ENCODE results near the gene FGGY.
"Not testable (repeated sequence)": the region's sequence is repeated elsewhere in the genome, so short reads cannot be mapped to it uniquely, and the experiment has no call there.

The FGGY gene

DNA sequence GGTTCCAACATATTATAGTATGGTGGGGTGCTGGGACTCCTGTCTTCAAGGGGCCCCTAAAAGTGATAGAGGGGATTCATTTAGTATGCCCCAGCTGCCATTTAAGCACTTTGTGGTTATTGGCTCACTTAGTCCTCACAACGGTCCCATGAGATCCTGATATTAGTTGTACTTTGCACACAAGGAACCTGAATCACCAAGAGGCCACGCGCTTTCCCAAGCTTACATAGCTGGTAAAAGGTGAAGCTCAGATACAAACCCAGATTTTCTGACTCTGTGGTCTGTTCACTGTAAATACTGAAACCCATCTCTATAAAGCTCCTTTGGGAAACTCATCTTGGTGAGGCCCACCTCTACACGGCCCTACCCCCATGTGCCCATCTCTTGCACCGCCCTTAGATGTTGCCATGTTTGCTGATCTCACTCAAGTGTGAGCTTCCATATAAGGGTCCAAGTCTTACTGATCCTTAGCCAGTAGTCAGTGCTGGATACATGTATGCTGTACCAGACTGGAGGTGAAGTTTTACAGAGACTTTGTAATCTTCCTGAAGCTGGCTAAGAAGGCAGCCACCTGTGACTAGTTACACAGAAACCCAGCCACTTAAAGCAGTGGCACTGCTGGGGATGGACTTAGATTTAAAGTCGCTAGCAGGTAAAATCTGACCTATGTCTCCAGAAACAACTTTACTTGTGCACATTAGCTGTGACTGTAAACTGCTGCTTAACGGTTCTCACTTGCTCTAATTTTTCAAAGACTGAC, 393.5 kb downstream of the FGGY start:
- DNase-seq: no peak

DNA sequence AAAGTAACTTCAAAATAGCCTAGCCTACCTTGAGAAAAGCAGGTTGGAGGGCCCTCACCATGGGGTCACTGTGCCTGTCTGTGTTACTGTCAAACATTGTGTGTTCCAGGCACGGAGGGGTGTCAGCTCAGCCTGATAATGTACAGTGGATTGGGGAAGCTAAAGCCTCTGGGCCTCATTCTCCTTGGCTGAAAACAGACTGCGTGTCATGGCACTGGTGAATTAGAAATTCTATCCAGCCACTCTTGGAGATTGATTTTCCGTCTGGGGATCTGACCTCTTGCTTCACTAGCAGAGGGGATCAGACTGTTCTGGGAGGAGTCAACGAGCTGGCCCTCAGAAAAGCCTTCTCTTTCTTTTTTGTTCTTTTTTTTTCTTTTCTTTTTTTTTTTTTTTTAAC, 394.4 kb downstream of the FGGY start:
- no peak for DNase-seq

DNA sequence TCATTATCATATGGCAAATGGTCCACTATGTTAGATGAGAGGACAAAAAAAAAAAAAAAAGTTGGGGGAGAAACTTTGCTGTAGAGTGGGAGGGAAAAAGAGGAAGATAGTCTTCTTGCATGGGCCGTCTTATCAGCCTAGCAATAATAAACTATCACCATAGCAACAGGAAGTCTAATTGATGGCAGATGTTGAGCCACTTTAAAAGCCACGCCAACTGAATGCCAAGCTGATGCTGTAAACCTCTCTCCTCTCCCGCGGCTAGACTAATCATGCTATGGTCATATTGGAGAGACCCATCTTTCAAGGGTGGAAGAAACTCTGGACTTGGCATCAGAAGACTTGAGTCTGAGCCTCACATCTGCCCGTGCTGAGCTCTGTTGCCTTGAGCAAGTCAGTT, 395.7 kb downstream of the FGGY start:
- DNase-seq: no peak

DNA sequence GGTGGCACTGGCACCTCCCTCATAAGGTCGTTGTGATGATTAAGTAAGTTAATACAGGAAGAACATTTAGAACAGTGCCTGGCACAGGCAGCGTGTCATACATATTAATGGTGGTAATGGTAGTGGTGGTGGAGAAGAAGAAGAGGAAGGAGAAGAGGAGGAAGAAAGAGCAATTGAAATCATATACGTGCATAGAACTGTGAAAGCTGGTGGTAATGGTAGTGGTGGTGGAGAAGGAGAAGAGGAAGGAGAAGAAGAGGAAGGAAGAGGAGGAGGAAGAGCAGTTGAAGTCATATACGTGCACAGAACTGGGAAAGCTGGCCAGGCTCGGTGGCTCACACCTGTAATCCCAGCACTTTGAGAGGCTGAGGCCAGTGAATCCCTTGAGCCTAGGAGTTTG, 396.5 kb downstream of the FGGY start:
- DNase-seq: no peak

DNA sequence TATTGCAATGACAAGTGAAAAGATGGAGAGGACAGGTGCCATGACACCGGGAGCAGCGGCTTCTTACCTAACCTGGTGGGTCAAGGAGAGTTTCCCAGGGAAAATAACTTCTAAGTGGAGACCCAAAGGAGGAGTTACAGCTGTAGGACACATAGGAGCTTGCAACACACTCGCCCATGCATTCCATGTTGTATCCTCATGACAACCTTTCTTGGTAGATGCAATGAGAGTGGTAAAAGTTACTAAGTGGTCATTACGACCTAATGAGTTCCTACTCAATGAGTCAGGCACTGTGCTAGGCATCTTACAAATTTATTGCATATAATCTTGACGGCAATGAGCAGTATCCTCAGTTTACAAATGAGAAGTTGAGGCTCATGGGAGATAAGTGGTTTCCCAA, 398.4 kb downstream of the FGGY start:
- no peak for DNase-seq

DNA sequence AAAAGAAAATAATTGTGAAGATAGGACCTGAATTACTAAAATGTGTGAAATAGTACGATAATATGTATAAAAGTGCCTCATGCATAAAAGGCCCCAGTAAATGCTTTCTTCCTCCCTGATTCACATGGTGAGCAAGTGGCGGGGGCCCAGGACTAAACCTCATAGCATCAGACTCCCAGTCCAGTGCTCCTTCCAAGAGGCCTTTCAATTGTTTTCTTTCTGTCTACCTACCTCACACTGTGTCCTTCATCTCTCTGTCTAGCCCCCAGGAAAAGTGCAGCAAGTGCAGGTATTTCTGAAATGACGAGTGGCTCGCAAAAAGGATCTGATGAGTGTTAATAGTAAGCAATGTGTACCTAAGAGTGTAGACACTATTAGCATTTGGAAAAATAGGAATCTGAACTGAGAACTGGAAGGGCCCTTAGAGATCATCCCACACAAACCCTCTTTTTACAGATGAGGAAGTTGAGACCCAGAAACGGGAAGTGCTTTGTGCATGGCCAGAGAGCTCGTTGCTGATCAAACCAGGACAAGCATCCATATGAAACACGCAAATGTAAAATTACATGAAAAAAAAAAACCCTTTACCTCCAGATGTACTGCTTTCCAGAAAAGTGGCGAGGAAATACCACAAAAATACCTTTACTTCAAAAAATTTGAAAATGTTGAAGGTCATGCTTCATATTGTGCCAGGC, 399.7 kb downstream of the FGGY start:
- DNase-seq: no peak

DNA sequence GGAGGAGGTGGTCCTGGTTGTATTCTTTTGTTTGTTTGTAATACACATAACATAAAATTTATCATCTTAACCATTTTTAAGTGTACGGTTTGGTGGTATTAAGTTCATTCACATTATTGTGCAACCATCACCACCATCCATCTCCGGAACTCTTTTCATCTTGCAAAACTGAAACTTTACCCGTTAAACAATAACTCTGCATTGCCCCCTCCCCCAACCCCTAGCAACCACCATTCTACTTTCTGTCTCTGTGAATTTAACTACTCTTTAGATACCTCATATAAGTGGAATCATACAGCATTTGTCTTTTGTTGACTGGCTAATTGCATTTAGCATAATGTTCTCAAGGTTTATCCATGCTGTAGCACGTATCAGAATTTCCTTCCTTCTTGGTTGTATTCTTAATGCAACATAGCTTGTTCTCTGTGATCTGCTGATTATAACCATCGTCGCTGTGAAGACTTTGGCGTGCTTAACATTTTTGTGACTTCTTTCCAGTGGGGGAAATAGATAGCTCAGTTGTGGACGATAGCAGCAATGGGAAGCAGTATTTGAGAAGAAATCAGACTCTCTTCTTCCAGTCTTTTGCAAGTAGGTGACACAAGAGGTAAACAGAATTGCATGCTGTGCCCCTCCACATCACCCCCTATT, 400.4 kb downstream of the FGGY start:
- no peak for DNase-seq

DNA sequence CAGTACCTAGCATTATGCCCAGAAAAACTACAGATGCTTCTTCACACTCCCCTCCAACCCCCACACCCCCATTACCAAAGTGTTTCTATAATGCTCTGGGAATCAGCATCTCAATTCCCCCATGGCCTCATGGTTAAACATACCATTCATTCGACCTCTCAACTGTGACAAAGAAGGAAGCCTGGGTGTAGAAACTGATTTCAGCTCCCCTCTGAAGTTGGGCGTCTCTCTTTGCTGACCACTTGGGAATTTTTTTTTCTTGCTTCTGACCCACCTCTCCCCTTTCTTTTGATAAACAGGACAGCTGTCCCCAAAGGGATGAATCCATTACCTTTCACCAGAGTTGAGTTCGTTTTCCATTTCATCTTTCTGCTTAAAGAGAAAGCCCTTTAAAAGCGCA, 401.5 kb downstream of the FGGY start:
- no peak for DNase-seq

DNA sequence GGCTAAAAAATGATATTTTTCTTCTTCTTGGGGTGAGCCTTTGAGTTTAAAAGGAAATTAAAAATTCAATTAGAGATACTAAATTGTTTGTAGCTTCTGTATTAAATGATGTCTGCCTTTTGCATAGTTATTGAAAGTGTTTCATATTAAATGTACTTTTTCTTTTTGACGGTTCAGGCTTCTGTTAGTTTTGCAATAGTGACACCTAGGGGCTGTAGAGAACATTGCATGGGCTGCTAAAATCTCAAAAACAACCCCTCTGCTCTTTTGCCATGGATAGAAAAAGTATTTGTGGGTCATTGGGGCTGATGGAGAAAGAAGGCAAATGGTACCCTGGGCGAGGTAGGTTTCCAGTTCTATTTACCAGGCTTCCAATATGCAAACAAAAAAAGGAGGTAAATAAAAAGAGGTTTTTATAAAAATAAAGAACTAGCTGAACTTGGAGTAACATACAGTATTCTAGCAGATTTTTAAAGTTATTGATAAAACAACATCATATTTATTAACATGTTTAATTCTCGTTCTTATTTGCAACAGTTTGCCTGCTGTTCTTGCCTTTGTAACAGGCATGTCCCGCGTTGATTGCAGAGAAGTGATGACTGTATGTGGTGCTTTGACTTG, 402.4 kb downstream of the FGGY start:
- DNase-seq: peak in 1 of 2 donors; percentile 45

DNA sequence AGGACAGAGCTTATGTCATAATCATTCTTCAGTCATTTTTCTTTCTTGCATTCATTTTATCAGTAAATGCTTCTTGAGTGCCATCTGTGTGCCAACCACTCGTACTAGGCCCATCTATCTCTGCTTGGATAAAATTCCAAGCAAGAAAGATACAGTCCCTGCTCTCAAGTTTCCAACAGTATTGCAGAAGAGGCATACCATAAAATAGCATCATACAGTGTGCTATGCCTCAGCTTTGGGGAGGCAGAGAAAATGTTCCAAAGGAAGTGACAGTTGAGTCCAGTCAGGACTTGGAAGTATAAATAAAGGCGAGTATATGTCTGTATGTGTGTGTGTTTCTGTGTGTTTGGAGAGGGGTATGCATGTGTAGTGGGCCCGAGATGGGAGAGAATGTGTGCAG, 404.5 kb downstream of the FGGY start:
- DNase-seq: no peak

DNA sequence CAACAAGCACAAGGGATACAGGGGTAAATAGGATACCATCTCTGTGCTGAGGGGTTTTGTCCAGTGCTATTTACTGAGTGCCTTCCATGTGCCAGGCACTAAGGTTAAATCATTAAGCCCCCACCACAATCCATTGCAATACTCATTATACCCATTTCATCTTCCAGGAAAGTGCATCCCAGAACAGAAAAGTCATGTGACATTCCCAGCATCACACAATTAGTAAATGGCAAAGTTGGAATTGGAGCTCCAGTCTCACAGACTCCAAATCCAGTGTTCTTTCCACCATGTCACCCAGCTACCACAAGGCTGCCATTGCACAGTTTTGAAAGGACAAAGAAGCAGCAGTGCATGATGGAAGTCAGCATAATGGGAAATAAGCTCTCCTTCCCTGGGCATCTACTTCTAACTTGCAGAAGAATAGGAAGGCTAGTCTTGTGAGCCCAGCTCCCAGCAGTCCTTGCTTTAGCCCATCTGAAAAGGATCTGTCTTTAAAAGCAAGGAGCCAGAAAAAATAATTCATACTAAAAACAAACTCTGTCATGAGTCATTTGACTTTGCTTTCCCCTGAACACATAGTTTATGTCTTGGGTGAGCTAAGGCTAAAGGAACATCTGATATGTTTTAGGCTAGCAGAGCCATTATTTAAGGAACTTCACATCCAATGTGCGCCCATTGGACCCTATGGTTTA, 406.5 kb downstream of the FGGY start:
- no peak for DNase-seq

DNA sequence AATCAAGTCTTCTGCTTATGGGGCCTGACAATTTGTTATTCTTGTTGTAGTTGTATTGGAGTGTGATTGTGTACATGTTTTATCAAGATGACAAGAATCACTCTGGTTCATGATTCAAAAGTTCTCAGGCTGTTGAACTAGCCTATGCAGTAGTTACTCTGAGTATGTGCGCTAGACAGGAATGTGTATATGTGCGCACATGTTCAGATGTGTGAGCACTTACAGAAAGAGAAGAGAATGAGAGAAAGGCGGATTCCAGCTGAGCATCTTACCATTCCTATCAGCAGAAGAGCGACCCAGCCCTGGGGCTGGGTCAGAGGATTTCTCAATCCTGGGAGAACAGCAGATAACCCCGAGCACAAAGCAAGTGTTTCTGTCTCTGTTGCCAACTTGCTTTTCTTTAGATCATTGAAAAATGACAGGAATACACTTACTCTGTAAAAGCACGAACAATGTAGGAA, 407.1 kb downstream of the FGGY start:
- no peak for DNase-seq

DNA sequence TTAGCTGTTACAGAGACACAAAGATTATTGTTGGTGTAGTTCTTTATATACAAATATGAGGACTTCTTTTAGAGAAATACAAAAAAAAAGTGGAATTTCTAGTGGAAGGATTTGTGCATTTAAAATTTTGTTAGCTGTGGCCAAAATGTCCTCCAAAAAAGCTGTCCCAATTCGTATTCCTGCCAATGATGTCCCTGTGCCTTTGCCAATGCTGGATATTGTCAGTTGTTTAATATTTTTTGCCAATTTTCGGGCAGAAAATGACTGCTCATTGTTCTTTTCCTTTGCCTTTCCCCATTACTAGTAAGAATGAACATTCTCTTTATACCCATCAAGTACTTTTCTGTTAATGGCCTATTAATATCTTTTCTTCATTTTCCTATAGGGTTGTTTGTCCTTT, 407.8 kb downstream of the FGGY start:
- DNase-seq: peak in 1 of 2 donors; percentile 47

DNA sequence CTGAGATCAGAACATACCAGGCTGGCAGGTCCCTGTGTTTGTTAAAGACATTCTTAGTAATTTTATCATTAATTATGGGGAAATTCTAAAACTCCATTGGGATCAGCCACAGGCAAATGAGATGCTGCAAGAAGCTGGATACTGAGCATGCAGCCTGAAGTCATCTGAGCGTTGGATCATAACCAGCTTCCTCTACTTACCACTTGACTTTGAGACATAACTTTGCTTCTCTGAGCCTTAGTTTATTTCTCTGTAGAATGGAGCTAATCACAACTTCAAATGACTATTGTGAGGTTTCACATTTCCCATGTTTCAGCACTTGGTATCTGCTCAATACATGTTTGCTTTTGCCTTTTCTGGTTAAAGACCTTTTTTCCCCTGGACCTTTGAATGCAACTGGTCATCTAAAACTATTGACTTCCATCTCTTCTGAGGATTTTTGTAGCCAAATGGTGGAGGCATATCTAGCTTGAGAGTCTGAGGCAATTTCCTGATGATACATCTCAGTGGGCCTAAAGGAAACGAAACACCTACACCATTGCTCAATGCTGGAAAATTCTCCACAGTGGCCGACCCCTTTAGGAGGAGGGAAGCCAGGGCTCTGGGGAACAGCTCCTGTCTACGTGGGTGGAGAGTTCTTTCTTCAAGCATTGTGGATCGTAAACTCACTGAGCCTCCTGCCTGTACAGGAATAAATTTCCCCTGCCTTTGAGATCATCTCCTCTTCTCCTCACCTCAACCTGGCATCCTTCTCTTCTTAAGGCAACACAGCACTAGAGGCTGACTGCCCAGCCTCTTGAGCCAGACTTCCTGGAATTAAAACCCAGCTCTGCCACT, 408.8 kb downstream of the FGGY start:
- no peak for DNase-seq

DNA sequence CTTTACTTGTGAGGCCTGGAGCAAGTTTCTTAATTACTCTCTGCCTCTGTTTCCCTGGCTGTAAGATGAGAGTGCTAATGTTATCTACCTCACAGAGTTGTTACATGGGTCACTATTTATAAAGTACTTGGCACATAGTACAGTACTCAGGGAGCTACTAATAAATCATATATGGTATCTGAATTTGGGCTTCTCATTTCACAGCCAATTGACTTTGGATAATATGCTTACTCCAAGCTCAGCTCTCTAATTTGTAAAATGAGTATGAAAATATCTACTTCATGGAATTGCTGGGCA, 409.4 kb downstream of the FGGY start:
- no peak for DNase-seq

DNA sequence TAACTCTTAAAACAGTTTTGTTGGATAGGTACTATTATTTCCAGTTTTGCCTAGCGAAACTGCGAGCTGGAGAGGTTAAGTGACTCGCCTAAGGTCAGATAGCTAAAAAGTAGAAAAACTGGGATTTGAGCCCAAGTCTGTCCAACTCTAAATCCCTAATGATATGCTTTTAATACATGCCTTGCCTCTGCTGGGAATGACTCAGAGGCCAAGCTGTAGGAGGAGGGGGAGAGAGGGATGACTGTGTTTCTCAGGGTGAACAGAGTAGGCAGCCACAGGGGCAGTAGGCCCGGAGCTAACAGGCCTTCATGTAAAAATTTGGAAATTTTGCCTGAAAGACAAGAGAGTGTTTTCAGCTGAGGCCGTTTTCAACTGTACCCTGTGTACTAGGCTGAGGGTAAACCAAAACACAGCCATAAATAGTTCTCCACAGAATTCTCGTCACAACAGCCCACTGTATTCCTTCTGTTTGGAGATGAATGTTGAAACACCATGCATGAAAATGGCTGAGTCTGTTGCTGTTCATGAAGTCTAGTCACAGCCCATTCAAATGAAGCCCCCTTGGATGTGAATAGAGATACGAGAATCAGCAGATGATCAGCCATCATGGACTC, 410.4 kb downstream of the FGGY start:
- no peak for DNase-seq

DNA sequence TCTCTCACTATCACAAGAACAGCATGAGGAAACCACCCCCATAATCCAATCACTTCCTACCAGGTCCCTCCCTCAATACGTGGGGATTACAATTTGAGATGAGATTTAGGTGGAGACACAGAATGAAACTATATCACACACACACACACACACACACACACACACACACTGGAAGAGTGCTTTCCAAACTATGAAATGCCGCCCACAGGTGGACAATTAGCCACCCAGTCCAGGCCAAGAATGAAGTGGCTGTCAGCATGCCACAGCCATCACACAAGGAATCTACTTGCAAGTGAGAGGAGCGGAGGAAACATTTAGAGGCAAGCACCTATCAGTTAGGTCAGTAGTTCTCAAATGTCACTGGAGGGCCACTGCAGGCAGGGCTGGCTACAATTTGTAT, 412.4 kb downstream of the FGGY start:
- DNase-seq: no peak

DNA sequence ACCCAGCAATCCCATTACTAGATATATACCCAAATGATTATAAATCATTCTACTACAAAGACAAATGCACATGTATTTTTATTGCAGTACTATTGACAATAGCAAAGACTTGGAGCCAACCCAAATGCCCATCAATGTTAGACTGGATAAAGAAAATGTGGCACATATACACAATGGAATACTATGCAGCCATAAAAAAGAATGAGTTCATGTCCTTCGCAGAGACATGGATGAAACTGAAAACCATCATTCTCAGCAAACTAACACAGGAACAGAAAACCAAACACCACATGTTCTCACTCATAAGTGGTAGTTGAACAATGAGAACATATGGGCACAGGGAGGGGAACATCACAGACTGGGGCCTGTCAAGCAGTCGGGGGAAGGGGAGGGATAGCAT, 414.0 kb downstream of the FGGY start:
- not testable (repeated sequence) for DNase-seq

DNA sequence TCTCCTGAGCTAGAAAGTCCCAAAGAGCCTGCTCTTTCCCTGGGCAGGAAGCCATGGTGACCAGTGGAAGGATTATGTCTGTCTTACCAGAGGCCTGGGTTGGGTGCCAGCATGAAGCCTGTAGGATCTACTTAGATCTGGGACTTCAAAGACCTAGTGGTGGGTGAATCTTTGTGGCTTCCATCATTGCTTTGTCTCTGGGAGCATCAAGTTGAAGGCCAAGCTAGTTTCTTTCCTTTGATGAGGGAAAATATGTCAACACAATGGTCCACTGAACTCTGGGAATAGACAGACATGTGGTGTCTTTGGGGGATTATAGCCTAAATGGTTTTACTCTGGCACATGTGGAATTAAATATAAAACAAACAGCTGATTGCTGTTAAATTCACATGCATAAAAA, 417.3 kb downstream of the FGGY start:
- DNase-seq: no peak

DNA sequence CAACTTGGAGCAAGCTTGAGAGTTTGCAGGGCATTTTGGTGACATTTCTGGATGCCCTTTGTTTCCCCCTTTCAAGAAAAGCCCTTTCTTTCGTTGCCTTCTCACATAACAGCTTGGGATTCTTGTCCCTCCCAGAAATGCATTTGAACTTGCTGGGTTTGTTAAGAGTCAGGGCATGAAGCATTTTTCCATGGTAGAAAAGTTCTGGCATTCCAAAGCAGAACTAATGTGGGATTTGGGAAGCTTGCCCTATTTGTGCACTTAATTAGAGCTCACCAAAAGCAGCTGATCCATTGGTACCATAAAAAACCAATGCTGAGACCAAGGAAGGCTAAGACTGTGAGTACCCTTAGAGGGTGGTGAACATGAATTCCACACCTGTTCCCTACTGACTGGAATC, 418.1 kb downstream of the FGGY start:
- DNase-seq: peak in 1 of 2 donors; percentile 53

DNA sequence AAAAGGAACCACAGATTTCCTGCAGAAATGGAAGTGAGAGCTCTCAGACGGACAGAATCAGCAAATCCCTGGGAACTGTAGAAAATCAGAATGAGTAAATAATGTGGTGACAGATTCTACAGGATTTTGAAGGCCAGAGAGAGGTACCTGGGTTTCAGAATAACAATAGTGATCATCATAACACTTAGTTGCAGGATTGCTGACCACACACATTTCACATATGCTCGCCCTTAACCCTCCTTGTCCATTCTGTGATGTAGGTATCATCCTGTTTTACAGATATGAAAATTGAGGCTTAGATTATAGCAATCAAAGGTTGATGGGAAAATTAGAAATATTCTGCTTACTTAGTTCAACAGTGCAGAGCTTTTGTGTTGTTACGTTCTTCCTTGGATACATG, 419.9 kb downstream of the FGGY start:
- DNase-seq: no peak

Data from hippocampal formation (tissue), 2 donors.